NCI-H510A (cell line): ENCODE data around the gene OTUB1.
"Not testable (repeated sequence)": the region's sequence is repeated elsewhere in the genome, so short reads cannot be mapped to it uniquely, and the experiment has no call there.

ENCODE experiments used
- DNase-seq: peaks from one replicate; lab custom pipeline; 2025; lab: John Stamatoyannopoulos, UW

OTUB1 gene

GRCh38 chr11:64047373-64047772, 61.1 kb downstream of the OTUB1 start:
- DNase-seq = not testable (repeated sequence)
